Activated CD4-positive, alpha-beta T cell treated with anti-CD3 and anti-CD28 coated beads, Interleukin-2, amount 50 U/mL, for 24 hours (primary cell): ENCODE results near the gene CALU.

Experiments used
- DNase-seq, 2 donors: peaks; one replicate each; pipeline ENCODE4 v3.0.0-alpha.2; 2020; ENCODE audit warnings: low read depth in 1 of 2, low spot score in 1 of 2

The CALU gene

GRCh38 chr7:128724743-128725142 is 14.4 kb upstream of the CALU start:
- DNase-seq: no peak

- no peak for DNase-seq
Observed at GRCh38 chr7:128725531-128725930, 13.6 kb upstream of the CALU start.

GRCh38 chr7:128726059-128726736 is 13.0 kb upstream of the CALU start:
- DNase-seq: no peak

GRCh38 chr7:128726737-128727072 is 12.5 kb upstream of the CALU start:
- no peak for DNase-seq

GRCh38 chr7:128727239-128727638 is 11.9 kb upstream of the CALU start:
- no peak for DNase-seq

GRCh38 chr7:128728598-128728997 is 10.6 kb upstream of the CALU start:
- DNase-seq: no peak

GRCh38 chr7:128729494-128729893 is 9.7 kb upstream of the CALU start:
- DNase-seq: no peak

- DNase-seq: no peak
Observed at GRCh38 chr7:128731184-128731583, 8.0 kb upstream of the CALU start.

GRCh38 chr7:128732521-128733277 is 6.5 kb upstream of the CALU start:
- DNase-seq: no peak

GRCh38 chr7:128733278-128733645 is 5.9 kb upstream of the CALU start:
- no peak for DNase-seq

- no peak for DNase-seq
Observed at GRCh38 chr7:128734890-128735289, 4.3 kb upstream of the CALU start.

GRCh38 chr7:128735436-128735835 is 3.7 kb upstream of the CALU start:
- no peak for DNase-seq

GRCh38 chr7:128737441-128737840 is 1.7 kb upstream of the CALU start:
- DNase-seq: no peak

- DNase-seq: no peak
Observed at GRCh38 chr7:128737867-128738385, 1.2 kb upstream of the CALU start.

GRCh38 chr7:128738570-128739047 is 550 bp upstream of the CALU start:
- DNase-seq: no peak

- DNase-seq: no peak
Observed at GRCh38 chr7:128739990-128740682, 977 bp downstream of the CALU start.

GRCh38 chr7:128740996-128741395 is 1.8 kb downstream of the CALU start:
- no peak for DNase-seq

GRCh38 chr7:128741491-128741890 is 2.3 kb downstream of the CALU start:
- DNase-seq: no peak

GRCh38 chr7:128742206-128742605 is 3.0 kb downstream of the CALU start:
- no peak for DNase-seq

GRCh38 chr7:128743112-128743772 is 4.1 kb downstream of the CALU start:
- no peak for DNase-seq

- DNase-seq: no peak
Observed at GRCh38 chr7:128744366-128744905, 5.3 kb downstream of the CALU start.
